GM19397 (cell line): ENCODE data around the gene TOM1L2.
"Not testable (repeated sequence)": the region's sequence is repeated elsewhere in the genome, so short reads cannot be mapped to it uniquely, and the experiment has no call there.

Source experiments
- ATAC-seq: cut with Tn5 transposase; IDR thresholded peaks from one replicate; pipeline ENCODE4 v1.9.1; 2021; ENCODE audit warnings: mild to moderate bottlenecking, moderate library complexity; ENCODE audit not compliant: unreplicated experiment

The TOM1L2 gene

GRCh38 chr17:17995887-17996286 is 23.7 kb upstream of the TOM1L2 start:
- ATAC-seq, result not testable (repeated sequence)

DNA sequence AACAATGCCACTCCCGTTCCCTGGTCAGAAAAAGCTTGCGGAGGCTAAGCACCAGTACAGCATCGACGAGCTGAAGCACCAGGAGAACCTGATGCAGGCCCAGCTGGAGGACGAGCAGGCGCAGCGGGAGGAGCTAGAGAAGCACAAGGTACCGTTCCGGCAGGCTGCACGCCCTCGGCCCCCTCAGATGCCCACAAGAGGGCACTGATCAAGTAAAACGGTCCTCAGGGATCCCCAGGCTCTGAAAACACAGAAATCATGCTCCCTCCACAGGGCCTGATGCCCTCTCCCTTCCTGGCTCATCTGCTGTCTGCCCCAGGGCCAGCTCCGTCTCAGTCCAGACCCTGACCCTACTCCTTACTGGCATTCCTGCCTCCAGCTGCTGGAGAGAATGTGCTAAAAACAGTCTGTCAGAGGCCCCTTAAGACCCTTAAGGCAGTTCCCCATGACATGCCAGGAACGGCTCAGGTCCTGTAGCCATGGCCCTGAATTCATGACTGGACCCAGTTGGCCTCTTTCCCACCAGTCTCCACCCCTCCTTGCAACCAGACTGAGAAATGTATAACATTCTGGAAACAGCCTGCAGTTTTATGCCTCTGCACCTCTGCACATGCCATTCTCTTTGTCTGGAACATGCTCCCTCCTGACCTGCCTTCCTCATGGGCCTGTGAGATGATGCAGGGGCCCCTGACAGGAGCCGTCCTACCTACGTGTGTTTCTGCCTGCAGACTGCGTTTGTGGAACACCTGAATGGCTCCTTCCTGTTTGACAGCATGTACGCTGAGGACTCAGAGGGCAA is 22.3 kb upstream of the TOM1L2 start:
- ATAC-seq, result no peak

DNA sequence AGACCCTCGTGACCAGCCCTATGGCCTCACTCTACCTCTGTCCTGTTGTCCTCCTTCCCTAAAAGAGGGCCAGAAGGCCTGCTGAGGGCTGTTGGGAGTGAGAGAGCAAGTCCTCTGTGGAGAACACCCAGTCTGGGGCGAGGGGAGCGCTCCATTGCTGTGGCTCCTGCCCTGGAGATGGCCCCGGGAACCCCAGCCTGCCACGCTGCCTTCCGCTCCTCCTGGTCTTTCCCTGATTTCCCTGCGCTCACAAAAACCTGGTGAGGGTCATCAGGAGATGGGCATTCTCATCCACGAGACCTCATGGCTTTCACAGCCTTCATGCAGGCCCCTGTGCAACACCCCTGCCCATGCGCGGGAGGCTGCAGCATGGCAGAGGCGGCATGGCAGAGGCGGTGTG is 21.7 kb upstream of the TOM1L2 start:
- ATAC-seq, result no peak

DNA sequence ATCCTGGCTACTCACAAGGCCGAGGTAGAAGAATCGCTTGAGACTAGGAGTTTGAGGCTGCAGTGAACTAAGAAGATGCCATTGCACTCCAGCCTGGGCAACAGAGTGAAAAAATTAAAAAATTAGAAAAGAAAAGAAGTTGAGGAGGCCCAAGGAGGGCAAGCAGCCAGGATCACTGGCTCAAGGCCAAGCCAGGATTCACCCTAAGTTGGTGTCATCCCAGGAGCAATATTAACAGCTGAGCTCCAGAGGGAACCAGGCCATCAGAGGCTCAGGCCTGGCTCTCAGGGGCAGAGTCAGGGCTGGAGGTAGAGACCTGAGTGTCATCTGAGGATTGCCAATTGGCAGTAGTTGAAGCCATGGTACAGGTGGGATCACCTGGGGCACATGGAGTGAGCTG is 21.2 kb upstream of the TOM1L2 start:
- ATAC-seq, result no peak

DNA sequence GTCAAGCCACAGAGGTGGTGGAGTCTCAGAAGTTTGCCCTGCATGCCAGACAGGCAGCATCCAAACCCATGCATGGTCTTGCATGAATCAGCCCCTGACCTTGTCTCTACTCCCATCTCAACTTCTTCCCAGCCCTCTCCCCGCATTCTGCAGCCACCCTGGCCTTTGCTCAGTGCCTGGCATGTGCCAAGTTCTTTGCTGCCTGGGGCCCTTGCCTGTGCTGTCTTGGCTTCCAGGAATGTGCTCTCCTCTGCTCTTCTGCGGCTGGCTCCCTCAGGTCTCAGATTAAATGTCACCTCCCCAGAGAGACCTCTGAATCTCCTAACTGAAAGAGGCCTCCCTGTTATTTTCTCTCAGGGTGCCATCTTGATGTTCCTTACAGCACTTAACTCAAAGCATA is 18.1 kb upstream of the TOM1L2 start:
- no peak for ATAC-seq

- ATAC-seq, result no peak
Measured at GRCh38 chr17:17989618-17990017, 17.4 kb upstream of the TOM1L2 start.

DNA sequence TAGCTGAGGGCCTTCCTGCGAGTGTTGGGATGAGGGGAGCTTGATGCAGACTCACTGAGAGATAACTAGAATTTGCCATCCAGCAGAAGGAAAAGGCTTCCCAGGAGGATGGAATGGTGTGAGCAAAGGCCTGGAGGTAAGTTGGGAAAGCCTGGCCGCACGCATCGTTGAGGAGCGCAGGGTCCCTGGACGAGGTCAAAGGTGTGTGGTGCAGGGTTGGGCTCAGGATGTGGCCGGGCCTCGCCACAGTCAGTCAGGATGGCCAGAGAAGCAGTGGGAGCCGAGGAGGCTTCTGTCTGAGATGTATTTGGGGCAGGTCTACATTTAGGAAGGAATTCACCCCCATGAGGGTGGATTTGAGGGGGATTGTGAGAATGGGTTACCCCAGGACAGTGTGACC is 16.9 kb upstream of the TOM1L2 start:
- no peak for ATAC-seq

GRCh38 chr17:17988427-17988945 is 16.3 kb upstream of the TOM1L2 start:
- ATAC-seq, result no peak

DNA sequence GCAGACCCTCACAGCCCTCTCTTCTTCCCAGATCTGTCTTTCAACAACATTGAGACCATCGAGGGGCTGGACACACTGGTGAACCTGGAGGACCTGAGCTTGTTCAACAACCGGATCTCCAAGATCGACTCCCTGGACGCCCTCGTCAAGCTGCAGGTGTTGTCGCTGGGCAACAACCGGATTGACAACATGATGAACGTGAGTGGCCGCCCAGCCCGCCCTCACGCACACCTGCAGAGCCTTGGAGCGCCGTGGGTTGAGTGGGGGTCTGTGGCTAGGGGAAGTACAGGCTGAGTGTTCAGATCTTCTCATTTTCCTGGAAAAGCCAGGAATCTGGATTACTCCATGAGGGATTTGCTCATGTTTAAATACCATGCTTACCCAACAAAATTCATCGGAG is 15.7 kb upstream of the TOM1L2 start:
- no peak for ATAC-seq

- ATAC-seq, result no peak
Measured at GRCh38 chr17:17987187-17987896, 15.1 kb upstream of the TOM1L2 start.

GRCh38 chr17:17985555-17985954 is 13.4 kb upstream of the TOM1L2 start:
- no peak for ATAC-seq

- no peak for ATAC-seq
Measured at GRCh38 chr17:17985153-17985552, 13.0 kb upstream of the TOM1L2 start.

DNA sequence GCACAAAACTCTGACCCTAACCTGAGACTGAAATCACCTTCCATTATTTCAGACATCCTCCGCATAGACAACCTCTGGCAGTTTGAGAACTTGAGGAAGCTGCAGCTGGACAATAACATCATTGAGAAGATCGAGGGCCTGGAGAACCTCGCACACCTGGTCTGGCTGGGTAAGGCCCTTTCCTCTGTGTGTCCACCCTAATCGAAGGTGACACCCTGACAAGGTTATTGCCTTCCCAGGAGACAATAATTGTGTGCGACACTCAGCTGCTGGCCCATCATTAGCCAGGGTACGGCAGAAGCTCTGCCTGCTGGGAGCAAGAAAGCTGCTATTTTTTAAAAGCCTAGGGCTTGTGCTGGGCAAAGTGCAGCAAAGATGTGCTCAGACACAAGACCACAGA is 11.6 kb upstream of the TOM1L2 start:
- ATAC-seq, result no peak

DNA sequence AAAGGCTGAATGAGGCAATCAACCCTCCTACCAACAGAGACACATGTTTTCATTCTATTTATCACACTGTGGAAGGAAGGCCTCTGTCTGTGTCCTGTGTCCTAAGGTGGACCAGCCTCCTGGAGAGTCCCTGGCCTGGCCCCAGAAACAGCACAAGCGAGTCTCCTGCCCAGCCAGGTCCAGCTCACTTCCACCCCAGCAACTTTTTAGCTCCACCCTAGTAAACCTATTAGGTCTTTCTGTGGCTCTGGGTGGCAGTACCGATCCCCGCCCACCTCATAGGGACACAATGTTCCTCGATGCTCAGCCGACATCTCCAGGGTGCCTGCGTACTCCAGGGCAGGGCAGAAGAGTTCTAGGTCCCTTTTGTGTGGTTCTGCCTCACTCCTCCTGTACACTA is 11.2 kb upstream of the TOM1L2 start:
- ATAC-seq, result no peak

DNA sequence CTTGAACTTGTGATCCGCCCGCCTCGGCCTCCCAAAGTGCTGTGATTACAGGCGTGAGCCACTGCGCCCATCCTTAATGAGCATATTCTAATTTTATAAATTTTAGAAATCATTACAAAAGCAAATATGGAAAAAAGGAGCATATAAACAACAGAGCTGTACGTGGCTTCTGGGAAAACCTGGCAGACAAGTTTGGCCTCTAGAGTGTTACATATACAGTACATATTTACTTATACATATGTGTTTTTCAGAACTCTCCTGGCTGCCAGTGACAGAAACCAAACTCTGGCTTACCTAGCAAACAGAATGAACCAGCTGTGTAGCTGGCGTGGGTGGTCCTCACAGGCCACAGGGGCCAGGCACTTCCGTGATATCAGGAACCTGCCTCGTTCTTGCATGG is 10.6 kb upstream of the TOM1L2 start:
- ATAC-seq, result no peak

- ATAC-seq, result no peak
Measured at GRCh38 chr17:17981330-17981729, 9.1 kb upstream of the TOM1L2 start.

- no peak for ATAC-seq
Measured at GRCh38 chr17:17979778-17980177, 7.6 kb upstream of the TOM1L2 start.

DNA sequence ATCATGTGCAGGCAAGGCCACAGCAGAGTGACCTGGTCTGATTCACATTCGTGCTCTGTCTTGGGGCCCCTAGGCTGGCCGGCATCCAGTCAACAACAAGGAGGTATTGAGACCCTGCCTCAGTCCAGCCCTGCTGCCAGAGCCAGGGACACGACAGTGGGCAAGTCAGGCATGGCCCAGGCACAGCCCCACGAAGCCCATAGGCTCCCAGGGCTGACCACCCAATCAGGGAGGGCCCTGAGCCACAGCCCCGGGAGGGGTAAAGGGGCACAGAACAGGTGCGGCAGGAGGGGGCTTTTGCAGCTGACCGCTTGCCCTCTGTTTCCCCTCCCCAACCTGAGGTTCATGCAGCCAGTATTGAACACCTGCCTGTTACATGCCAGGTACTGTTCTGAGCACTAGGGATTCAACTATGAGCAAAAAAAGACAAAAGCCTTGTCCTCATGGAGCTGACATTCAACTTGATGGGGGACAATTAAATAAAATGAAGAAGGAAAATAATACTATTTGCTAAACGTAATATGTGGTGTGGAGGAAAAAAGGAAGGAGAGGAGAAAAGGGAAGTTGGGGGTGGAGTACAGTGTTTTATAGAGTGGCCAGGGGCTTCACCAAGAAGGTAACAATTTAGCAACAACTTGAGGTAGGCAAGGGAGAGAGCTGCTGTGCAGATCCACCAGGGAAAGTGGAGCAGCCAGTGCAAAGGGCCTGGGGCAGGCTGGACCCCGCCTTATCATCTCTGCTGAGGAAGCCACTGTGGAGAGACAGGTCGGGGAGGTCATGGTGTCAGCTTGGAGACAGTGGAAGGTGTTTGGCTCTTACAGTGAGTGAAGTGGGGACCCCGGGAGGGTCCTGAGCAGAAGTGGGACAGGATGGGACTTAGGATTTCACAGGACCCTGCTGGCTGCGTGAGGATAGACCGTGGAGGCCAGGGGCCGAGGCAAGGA is 6.6 kb upstream of the TOM1L2 start:
- no peak for ATAC-seq

DNA sequence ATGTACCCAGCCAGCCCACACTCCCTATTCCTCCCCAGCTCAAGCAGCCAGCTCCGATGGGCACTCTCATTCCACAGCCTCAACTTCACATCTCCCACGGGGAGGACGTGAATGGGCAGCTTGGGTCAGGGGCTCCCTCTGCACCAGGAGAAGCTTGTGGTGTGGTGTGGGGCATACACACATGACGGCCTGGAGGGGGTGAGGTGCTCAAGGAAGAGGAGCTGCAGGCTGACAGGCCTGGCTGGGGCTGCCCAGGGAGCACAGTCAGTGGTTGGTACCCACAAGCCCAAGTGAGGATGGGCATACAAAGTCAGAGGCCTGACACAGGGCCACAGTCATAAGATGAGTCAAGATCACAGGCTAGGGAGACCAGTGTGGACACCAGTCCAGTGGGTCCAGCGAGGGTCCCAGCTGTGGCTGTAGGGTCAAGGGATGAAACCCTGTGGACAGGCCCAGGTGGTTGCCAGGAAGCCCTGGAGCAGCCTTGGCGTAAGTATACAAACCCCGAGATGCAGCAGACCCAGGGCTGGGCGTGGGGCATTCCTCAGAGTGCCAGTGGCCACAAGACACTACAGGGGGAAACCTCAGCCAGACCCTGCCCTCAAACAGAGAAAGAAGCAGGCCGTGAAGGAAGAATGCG is 4.9 kb upstream of the TOM1L2 start:
- no peak for ATAC-seq

- no peak for ATAC-seq
Measured at GRCh38 chr17:17975436-17975835, 3.2 kb upstream of the TOM1L2 start.

GRCh38 chr17:17972952-17973254 is 703 bp upstream of the TOM1L2 start:
- ATAC-seq, result no peak
